K562 (cell line): ENCODE data around the gene ADARB2. TPM values are rescaled to one million over a fixed set of nuclear protein-coding genes. Genes with fewer than 3 reads are reported as not detected.

Source experiments
- ATAC-seq: fragments of 200-7000 bp; cut with Tn5 transposase; 3 replicates; pipeline ENCODE4 v1.9.1; 2020; ENCODE audit warnings: moderate library complexity
- BruUV-seq: library from RNA; stranded (reverse); fragments of 400-500 nt; replicated peaks from 2 replicates; lab custom pipeline; 2021; lab: Mats Ljungman, UMichigan
- CTCF ChIA-PET: fragments of 300-600 bp; formaldehyde crosslinking; extraction: SDS; loops from one replicate; lab custom pipeline; 2021; ENCODE audit warnings: low intra/inter-chr PET ratio; lab: Yijun Ruan, JAX
- POLR2A ChIA-PET: fragments of 300-600, 350-650 bp; sonication (Branson Sonifier 250); formaldehyde crosslinking; extraction: SDS; loops from one replicate; lab custom pipeline; 2021; ENCODE audit warnings: antibody characterized with exemption, inconsistent platforms; lab: Yijun Ruan, JAX
- DNase-seq, 4 experiments: peaks; one replicate each; pipeline versions ENCODE4 v3.0.0 to v3.0.0-alpha.2; 2011 to 2018; ENCODE audit warnings: low spot score in 3 of 4, mixed read lengths in 3 of 4; ENCODE audit errors: extremely low read depth in 1 of 4
- FAIRE-seq: peaks from 2 replicates; lab custom pipeline; 2011; peaks lifted over from hg19 to GRCh38; lab: Jason Lieb, UNC
- H2AFZ ChIP-seq: 2 replicates; pipeline ENCODE4 v1.6.0; 2011; ENCODE audit warnings: low read depth, low read length, control low read depth, inconsistent platforms
- H3K27ac ChIP-seq: fragments of 200-600 bp; 3 replicates; pipeline ENCODE4 v1.8.0; 2011; ENCODE audit warnings: low read depth, mild to moderate bottlenecking, control low read depth, inconsistent platforms, low read length, moderate library complexity, mixed read lengths; ENCODE audit errors: extremely low read depth
- H3K27me3 ChIP-seq, 2 experiments: fragments of 300-600 bp in 1 of 2; 2 replicates in 1 of 2; 3 replicates in 1 of 2; pipeline versions ENCODE4 v1.6.0 to v1.8.0; 2011; ENCODE audit warnings: inconsistent platforms in 2 of 2, low read length in 2 of 2, mild to moderate bottlenecking in 1 of 2, mixed read lengths in 1 of 2, moderate library complexity in 1 of 2; ENCODE audit not compliant: control insufficient read depth in 2 of 2, insufficient read depth in 2 of 2
- H3K36me3 ChIP-seq: fragments of 300-600 bp; 3 replicates; pipeline ENCODE4 v1.8.0; 2011; ENCODE audit warnings: mild to moderate bottlenecking, low read length, inconsistent platforms; ENCODE audit not compliant: control insufficient read depth, insufficient read depth
- H3K4me1 ChIP-seq, 2 experiments: fragments of 200-600 bp in 1 of 2; replicated peaks in 1 of 2; 2 replicates in 1 of 2; 3 replicates in 1 of 2; pipeline versions ENCODE4 v1.5.1 to v1.8.0; 2011; ENCODE audit warnings: inconsistent platforms in 2 of 2, low read length in 2 of 2, mild to moderate bottlenecking in 1 of 2, mixed read lengths in 1 of 2, moderate library complexity in 1 of 2; ENCODE audit not compliant: control insufficient read depth in 2 of 2, insufficient read depth in 2 of 2
- H3K4me2 ChIP-seq: 2 replicates; pipeline ENCODE4 v1.6.1; 2011; ENCODE audit warnings: low read length, control low read depth, inconsistent platforms, mixed read lengths; ENCODE audit not compliant: insufficient read depth
- H3K4me3 ChIP-seq: fragments of 200-600 bp; sonication (generic), shearing (Covaris generic); 2 replicates; pipeline ENCODE4 v1.5.1; 2016; ENCODE audit warnings: control low read depth, inconsistent platforms
- H3K79me2 ChIP-seq: fragments of 200-600 bp; 3 replicates; pipeline ENCODE4 v1.8.0; 2011; ENCODE audit warnings: low read length, inconsistent platforms; ENCODE audit not compliant: control insufficient read depth, insufficient read depth
- H3K9ac ChIP-seq, 2 experiments: 2 replicates each; pipeline versions ENCODE4 v1.6.0 to v1.6.1; 2011; ENCODE audit warnings: low read depth in 2 of 2, low read length in 2 of 2, control low read depth in 1 of 2, inconsistent platforms in 1 of 2, mild to moderate bottlenecking in 1 of 2, mixed read lengths in 1 of 2; ENCODE audit not compliant: insufficient read depth in 1 of 2
- H3K9me1 ChIP-seq: one replicate; pipeline ENCODE4 v1.6.0; 2011; ENCODE audit warnings: inconsistent platforms, mild to moderate bottlenecking, low read length, moderate library complexity; ENCODE audit not compliant: control insufficient read depth, insufficient read depth
- H3K9me3 ChIP-seq: replicated peaks from 2 replicates; pipeline ENCODE4 v1.5.1; 2011; ENCODE audit warnings: low read depth, low read length, inconsistent platforms; ENCODE audit not compliant: control insufficient read depth, insufficient read depth
- H4K20me1 ChIP-seq: replicated peaks from 2 replicates; pipeline ENCODE4 v1.6.1; 2011; ENCODE audit warnings: low read length, inconsistent platforms, mixed read lengths; ENCODE audit not compliant: control insufficient read depth, insufficient read depth
- CCNT2 ChIP-seq: IDR thresholded peaks from 2 replicates; pipeline ENCODE4 v1.6.1; 2011; ENCODE audit warnings: borderline replicate concordance, low read depth, mild to moderate bottlenecking, moderate library complexity, mixed read lengths, low read length; ENCODE audit not compliant: insufficient read length; ENCODE audit errors: extremely low read depth
- MAX ChIP-seq: sonication (generic); formaldehyde crosslinking; IDR thresholded peaks from 2 replicates; pipeline ENCODE4 v1.9.0; 2022; ENCODE audit warnings: mild to moderate bottlenecking, missing genetic modification reagents
- SIRT6 ChIP-seq: IDR thresholded peaks from one replicate; pipeline ENCODE4 v1.6.1; 2012; ENCODE audit warnings: low read depth, mild to moderate bottlenecking, control low read depth, inconsistent platforms, low read length, moderate library complexity
- SMAD1 ChIP-seq: fragments of 150-350 bp; IDR thresholded peaks from 2 replicates; pipeline ENCODE4 v1.6.1; 2014; ENCODE audit warnings: low read length, low read depth; ENCODE audit not compliant: partially characterized antibody
- SNIP1 ChIP-seq: fragments of 450-650 bp; IDR thresholded peaks from 2 replicates; pipeline ENCODE4 v1.7.1; 2017; ENCODE audit warnings: low read depth, mild to moderate bottlenecking
- ZBTB34 ChIP-seq: fragments of 250-450 bp; sonication (Bioruptor Pico); IDR thresholded peaks from 2 replicates; pipeline ENCODE4 v1.8.0; 2021; ENCODE audit warnings: mild to moderate bottlenecking, moderate library complexity
- ZNF23 ChIP-seq: fragments of 250-450 bp; sonication (Bioruptor Pico); IDR thresholded peaks from 2 replicates; pipeline ENCODE4 v1.4.0; 2020; ENCODE audit warnings: mild to moderate bottlenecking
- ZNF436 ChIP-seq: fragments of 250-450, 450-650 bp; sonication (Bioruptor Pico); formaldehyde crosslinking; IDR thresholded peaks from 2 replicates; pipeline ENCODE4 v1.7.0; 2020; ENCODE audit warnings: mild to moderate bottlenecking
- ZNF592 ChIP-seq: fragments of 450-650 bp; IDR thresholded peaks from 2 replicates; pipeline ENCODE4 v1.6.1; 2017; ENCODE audit warnings: antibody characterized with exemption, mild to moderate bottlenecking
- WGBS: fragments of 100-300 bp; shearing (Covaris generic); methylation state at CpG from one replicate; pipeline ENCODE4 v1.1.6; 2016; ENCODE audit warnings: low coverage, mixed read lengths; ENCODE audit not compliant: insufficient coverage; ENCODE audit errors: missing lambda C conversion rate; 5-methylcytosine and 5-hydroxymethylcytosine counted together
- in situ Hi-C: fragments of 300-500 bp; cut with MboI; formaldehyde crosslinking; loops from 4 replicates; pipeline ENCODE4 v1.15.0; 2018; ENCODE audit warnings: inconsistent platforms, mixed read lengths
- intact Hi-C: fragments of 100-400 bp; cut with micrococcal nuclease; formaldehyde crosslinking; loops from 2 replicates; pipeline ENCODE4 v1.14.2; 2022
- polyA plus RNA-seq, 8 experiments: library from polyadenylated mRNA; depleted of rRNA in 4 of 8; stranded (reverse) in 5 of 8; unstranded in 3 of 8; fragments of >200 nt; fragmentation: Nextera tagmentation in 2 of 8; fragmentation: Illumina TruSeq in 1 of 8; extraction: Ambion mirVana in 2 of 8; extraction: Trizol in 1 of 8; gene quantifications; 2 replicates each; pipeline versions ENCODE4 v1.2.1 to v1.2.3, GENCODE V29; 2011 to 2014; ENCODE audit warnings: inconsistent platforms in 1 of 8, missing spikeins in 1 of 8
- total RNA-seq, 7 experiments: library from RNA; depleted of rRNA in 6 of 7; stranded (reverse); fragments of >200 nt in 6 of 7; fragmentation: Illumina TruSeq in 2 of 7; extraction: Trizol in 2 of 7; gene quantifications; 2 replicates each; pipeline versions ENCODE4 v1.2.1 to v1.2.3, GENCODE V29; 2011 to 2021; ENCODE audit warnings: low replicate concordance in 1 of 7

ADARB2 gene
- total and polyA plus RNA-seq, 9 of the 15 experiments (the other 6 are each of a cell fraction or from before 2014, with no cell fraction given) = not detected

GRCh38 chr10:1369665-1370064 is 367.7 kb downstream of the ADARB2 start:
- no peak for ATAC-seq
- POLR2A ChIA-PET = interaction anchor here (0.7 to 1.3 kb wide), 2 partner anchors 25 to 756 kb away, joined by 3 read pairs; no protein-coding TSS in a partner anchor
- Histone ChIP-seq H3K27me3 (peaks cover 2 to 43% of the 10 kb centered on the region in 2 experiments), H3K36me3 (no peaks in the 10 kb centered on the region), H3K27ac (no peak overlapping the region), H3K4me2 (no peak overlapping the region), H3K9me1 (no peaks in the 10 kb centered on the region), H3K79me2 (no peaks in the 10 kb centered on the region), H2AFZ (no peak overlapping the region), H4K20me1 (no peaks in the 10 kb centered on the region), H3K4me1 (peaks cover 0 to 4% of the 10 kb centered on the region in 2 experiments; a peak in 1 of 5 replicates), H3K4me3 (no peak overlapping the region), H3K9ac (no peak overlapping the region), H3K9me3 (no peaks in the 10 kb centered on the region)
- in situ Hi-C loops (no loop called here), intact Hi-C loops (loop anchor here (5.0 kb wide), 1 partner anchor 257 kb away; no protein-coding TSS in a partner anchor)
- no peak for TF ChIP-seq MAX (CRISPR knock-in tag)
- TF ChIP-seq SIRT6 = no peak
- TF ChIP-seq ZNF436 = no peak
- TF ChIP-seq SNIP1 = no peak
- DNase-seq = no peak
- BruUV-seq = no TSS peak
- FAIRE-seq = no peak
- CTCF ChIA-PET = no interaction called here
- WGBS = 6% methylated on average over 7 of the region's 7 CpGs

GRCh38 chr10:1369197-1369596 is 368.1 kb downstream of the ADARB2 start:
- DNase-seq = no peak
- Histone ChIP-seq H3K27me3 (peaks cover 6 to 47% of the 10 kb centered on the region in 2 experiments), H3K79me2 (no peaks in the 10 kb centered on the region), H3K9me3 (no peaks in the 10 kb centered on the region), H3K4me3 (no peak overlapping the region), H3K9me1 (no peaks in the 10 kb centered on the region), H4K20me1 (no peaks in the 10 kb centered on the region), H3K4me2 (no peak overlapping the region), H3K9ac (no peak overlapping the region), H3K36me3 (no peaks in the 10 kb centered on the region), H3K4me1 (peaks cover 0 to 4% of the 10 kb centered on the region in 2 experiments; a peak in 1 of 5 replicates), H2AFZ (no peak overlapping the region), H3K27ac (no peak overlapping the region)
- CTCF ChIA-PET = no interaction called here
- BruUV-seq = no TSS peak
- FAIRE-seq = no peak
- in situ Hi-C loops (no loop called here), intact Hi-C loops (loop anchor here (5.0 kb wide), 1 partner anchor 257 kb away; no protein-coding TSS in a partner anchor)
- no peak for ATAC-seq
- POLR2A ChIA-PET = interaction anchor here (0.6 to 1.3 kb wide), 2 partner anchors 24 to 1523 kb away, joined by 3 read pairs; no protein-coding TSS in a partner anchor
- WGBS = 0% methylated on average over 7 of the region's 7 CpGs
- TF ChIP-seq CCNT2 = no peak
- TF ChIP-seq ZBTB34 (CRISPR knock-in tag) = no peak
- no peak for TF ChIP-seq SMAD1
- TF ChIP-seq ZNF23 = no peak
- TF ChIP-seq ZNF592 = no peak
